ENCODE results near the gene ATPAF1.

DNA sequence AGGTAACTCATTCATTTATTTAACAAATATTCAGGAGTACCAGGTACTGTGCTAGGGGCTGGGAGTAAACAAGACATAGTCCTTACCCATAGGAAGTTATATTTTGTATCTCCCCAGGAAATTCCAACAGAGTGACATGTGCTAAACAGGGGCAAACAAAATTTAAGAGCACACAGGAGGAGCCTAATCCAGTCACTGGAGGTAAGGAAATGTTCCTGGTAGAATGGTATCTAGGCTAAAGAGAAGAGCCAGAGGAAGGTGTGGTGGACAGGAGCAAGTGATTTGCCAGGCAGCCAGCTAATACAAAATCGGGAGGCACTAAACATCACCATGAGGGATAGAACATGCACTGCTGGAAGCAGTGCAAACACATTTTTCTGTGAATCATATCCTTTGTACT lies 13.9 kb upstream of the ATPAF1 start:
- TF ChIP-seq POLR2A (IDR thresholded peaks at IDR 0.05; ENCODE audit: low read length) (no peak), GATA1 (IDR thresholded peaks at IDR 0.05; ENCODE audit: low read depth, low read length) (no peak)
